H1 (cell line): Measurements from ENCODE around the gene ZNF516. TPM values are rescaled to one million over a fixed set of nuclear protein-coding genes. Genes with fewer than 3 reads are reported as not detected.

Source experiments
- ASH2L ChIP-seq: fragments of 200-600, 300-600 bp; sonication (generic); IDR thresholded peaks from one replicate; pipeline ENCODE4 v1.7.1; 2017; ENCODE audit warnings: low read length
- BACH1 ChIP-seq: IDR thresholded peaks from 2 replicates; pipeline ENCODE4 v1.6.1; 2012; ENCODE audit warnings: low read length, improper control_type of control experiment
- CEBPB ChIP-seq: IDR thresholded peaks from 2 replicates; pipeline ENCODE4 v1.6.1; 2012; ENCODE audit warnings: low read depth, low read length
- GABPA ChIP-seq: IDR thresholded peaks from 2 replicates; pipeline ENCODE4 v1.6.1; 2011; ENCODE audit warnings: mild to moderate bottlenecking, low read length, moderate library complexity, borderline replicate concordance; ENCODE audit not compliant: insufficient read depth
- GTF2F1 ChIP-seq: IDR thresholded peaks from 2 replicates; pipeline ENCODE4 v1.6.1; 2012; ENCODE audit warnings: low read depth, low read length, improper control_type of control experiment, borderline replicate concordance
- JUN ChIP-seq: IDR thresholded peaks from 2 replicates; pipeline ENCODE4 v1.6.1; 2011; ENCODE audit warnings: low read depth, mild to moderate bottlenecking, improper control_type of control experiment, low read length
- KDM4A ChIP-seq: IDR thresholded peaks from one replicate; pipeline ENCODE4 v1.7.1; 2012; ENCODE audit warnings: low read depth, mild to moderate bottlenecking, moderate library complexity, low read length, inconsistent platforms; ENCODE audit not compliant: severe bottlenecking
- POU5F1 ChIP-seq: IDR thresholded peaks from 2 replicates; pipeline ENCODE4 v1.6.1; 2011; ENCODE audit warnings: low read depth, mild to moderate bottlenecking, low read length, moderate library complexity
- RAD21 ChIP-seq, 2 experiments: IDR thresholded peaks in 1 of 2; conservative IDR thresholded peaks in 1 of 2; 2 replicates each; pipeline ENCODE4 v1.6.1; 2011; ENCODE audit warnings: low read depth in 2 of 2, low read length in 2 of 2, improper control_type of control experiment in 1 of 2, inconsistent platforms in 1 of 2, mild to moderate bottlenecking in 1 of 2, moderate library complexity in 1 of 2
- RFX5 ChIP-seq: IDR thresholded peaks from 2 replicates; pipeline ENCODE4 v1.6.1; 2011; ENCODE audit warnings: low read depth, low read length, improper control_type of control experiment, borderline replicate concordance
- RXRA ChIP-seq: IDR thresholded peaks from 2 replicates; pipeline ENCODE4 v1.6.1; 2011; ENCODE audit warnings: low read depth, mild to moderate bottlenecking, low read length, moderate library complexity; ENCODE audit not compliant: insufficient read depth
- SAP30 ChIP-seq: fragments of 300-600 bp; sonication (generic); IDR thresholded peaks from 2 replicates; pipeline ENCODE4 v1.7.1; 2012; ENCODE audit warnings: low read length, moderate library complexity, mild to moderate bottlenecking, inconsistent platforms; ENCODE audit not compliant: insufficient read depth, insufficient replicate concordance
- SIRT6 ChIP-seq: IDR thresholded peaks from one replicate; pipeline ENCODE4 v1.7.1; 2012; ENCODE audit warnings: low read length, inconsistent platforms
- SP4 ChIP-seq: IDR thresholded peaks from 2 replicates; pipeline ENCODE4 v1.6.1; 2012; ENCODE audit warnings: low read length, inconsistent platforms
- TBP ChIP-seq: IDR thresholded peaks from 2 replicates; pipeline ENCODE4 v1.6.1; 2011; ENCODE audit warnings: low read depth, low read length, improper control_type of control experiment
- TEAD4 ChIP-seq: IDR thresholded peaks from 2 replicates; pipeline ENCODE4 v1.6.1; 2012; ENCODE audit warnings: low read depth, low read length, inconsistent platforms, mixed read lengths
- YY1 ChIP-seq: IDR thresholded peaks from 2 replicates; pipeline ENCODE4 v1.6.1; 2011; ENCODE audit warnings: low read depth, mild to moderate bottlenecking, low read length
- polyA plus RNA-seq, 7 experiments: library from polyadenylated mRNA; depleted of rRNA in 3 of 7; stranded (reverse) in 5 of 7; unstranded in 2 of 7; fragments of >200 nt in 5 of 7; fragments of 200-250 nt in 2 of 7; gene quantifications; 1 replicate in 5 of 7; 2 replicates in 1 of 7; 4 replicates in 1 of 7; pipeline versions ENCODE4 v1.2.1 to v1.2.3, GENCODE V29; 2011 to 2013; ENCODE audit warnings: missing spikeins in 2 of 7, mixed read lengths in 2 of 7
- total RNA-seq: library from RNA; stranded (reverse); fragmentation: NEBNext Ultra II Directional; extraction: Animal tissue kit (Norgen Biotek cat#: 25700); gene quantifications from 2 replicates; pipeline ENCODE4 v1.2.1, GENCODE V29; 2021
- TF ChIP-seq, protein P1 (sequence below), 3 experiments: IDR thresholded peaks; 1 replicate in 2 of 3; 2 replicates in 1 of 3; pipeline versions ENCODE4 v1.5.1 to v1.6.1; 2011; ENCODE audit warnings: low read length in 3 of 3, mild to moderate bottlenecking in 3 of 3, inconsistent platforms in 2 of 3, low read depth in 1 of 3, moderate library complexity in 1 of 3; ENCODE audit not compliant: insufficient read depth in 1 of 3; ENCODE audit errors: control extremely low read depth in 1 of 3
- TF ChIP-seq, protein P2 (sequence below): IDR thresholded peaks from 2 replicates; pipeline ENCODE4 v1.6.1; 2012; ENCODE audit warnings: inconsistent platforms

ZNF516 gene
- total and polyA plus RNA-seq, 2 of the 8 experiments (the other 6 are each of a cell fraction or from before 2014, with no cell fraction given) = 7.3 to 17.0 TPM

DNA sequence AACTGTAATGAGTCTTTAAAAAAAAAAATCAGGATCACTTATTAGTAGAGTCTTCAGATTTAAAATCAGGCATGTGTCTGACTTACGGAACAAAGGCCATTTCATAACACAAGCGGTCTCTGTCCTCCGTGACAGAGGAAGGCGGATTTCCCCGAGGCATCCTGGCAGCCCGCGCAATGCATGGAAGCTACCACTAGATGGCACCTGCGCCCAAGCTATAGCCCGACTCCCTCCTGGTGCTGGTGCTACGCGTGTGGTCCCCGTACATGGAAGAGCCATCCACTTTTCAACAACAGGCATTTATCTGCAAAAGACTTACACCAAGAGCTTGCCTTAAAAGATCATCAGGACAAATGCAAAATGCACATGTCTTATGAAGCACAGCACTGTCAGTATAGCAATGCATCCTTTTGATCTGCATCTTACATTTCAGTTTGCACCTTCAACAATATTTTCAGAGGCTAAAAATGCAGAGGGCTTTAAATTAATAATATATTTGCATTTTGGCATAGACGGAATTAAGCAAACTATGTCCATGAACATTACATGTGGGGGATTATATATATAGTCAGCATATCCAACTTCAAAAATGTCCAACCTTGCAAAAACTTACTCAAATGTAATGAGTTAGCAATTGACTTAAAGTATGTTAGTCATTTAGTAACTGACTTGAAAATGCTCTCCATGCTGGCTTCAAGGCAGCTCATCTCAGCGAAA is 96.0 kb downstream of the ZNF516 start (continued):
- TF ChIP-seq, protein P1, sequence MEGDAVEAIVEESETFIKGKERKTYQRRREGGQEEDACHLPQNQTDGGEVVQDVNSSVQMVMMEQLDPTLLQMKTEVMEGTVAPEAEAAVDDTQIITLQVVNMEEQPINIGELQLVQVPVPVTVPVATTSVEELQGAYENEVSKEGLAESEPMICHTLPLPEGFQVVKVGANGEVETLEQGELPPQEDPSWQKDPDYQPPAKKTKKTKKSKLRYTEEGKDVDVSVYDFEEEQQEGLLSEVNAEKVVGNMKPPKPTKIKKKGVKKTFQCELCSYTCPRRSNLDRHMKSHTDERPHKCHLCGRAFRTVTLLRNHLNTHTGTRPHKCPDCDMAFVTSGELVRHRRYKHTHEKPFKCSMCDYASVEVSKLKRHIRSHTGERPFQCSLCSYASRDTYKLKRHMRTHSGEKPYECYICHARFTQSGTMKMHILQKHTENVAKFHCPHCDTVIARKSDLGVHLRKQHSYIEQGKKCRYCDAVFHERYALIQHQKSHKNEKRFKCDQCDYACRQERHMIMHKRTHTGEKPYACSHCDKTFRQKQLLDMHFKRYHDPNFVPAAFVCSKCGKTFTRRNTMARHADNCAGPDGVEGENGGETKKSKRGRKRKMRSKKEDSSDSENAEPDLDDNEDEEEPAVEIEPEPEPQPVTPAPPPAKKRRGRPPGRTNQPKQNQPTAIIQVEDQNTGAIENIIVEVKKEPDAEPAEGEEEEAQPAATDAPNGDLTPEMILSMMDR (IDR thresholded peaks at IDR 0.05; ENCODE audit: control extremely low read depth in 1 of 3, insufficient read depth in 1 of 3, low read depth in 1 of 3, low read length in 3 of 3) = peak; percentile 90 to 99 (median 96)
- TF ChIP-seq CEBPB (no peak), RFX5 (no peak), POU5F1 (no peak), JUN (no peak), BACH1 (peak; percentile 42), TEAD4 (peak; percentile 44; the same call in 1 of the 2 replicates), RAD21 (IDR thresholded peaks at IDR 0.05 in 1 of 2, conservative IDR thresholded peaks at IDR 0.05 in 1 of 2; ENCODE audit: low read depth in 2 of 2, low read length in 2 of 2) (peak; percentile 96 to 99), YY1 (no peak), SP4 (no peak), SIRT6 (no peak), SAP30 (no peak), RXRA (no peak), TBP (no peak), ASH2L (no peak), KDM4A (no peak), GTF2F1 (no peak), GABPA (no peak)
- TF ChIP-seq, protein P2, sequence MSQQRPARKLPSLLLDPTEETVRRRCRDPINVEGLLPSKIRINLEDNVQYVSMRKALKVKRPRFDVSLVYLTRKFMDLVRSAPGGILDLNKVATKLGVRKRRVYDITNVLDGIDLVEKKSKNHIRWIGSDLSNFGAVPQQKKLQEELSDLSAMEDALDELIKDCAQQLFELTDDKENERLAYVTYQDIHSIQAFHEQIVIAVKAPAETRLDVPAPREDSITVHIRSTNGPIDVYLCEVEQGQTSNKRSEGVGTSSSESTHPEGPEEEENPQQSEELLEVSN = no peak
- TF ChIP-seq, all 59 proteins: peak for 7
